ENCODE results near the gene VOPP1. TPM values are rescaled to one million over a fixed set of nuclear protein-coding genes. Genes with fewer than 3 reads are reported as not detected.

VOPP1 gene
- total and polyA plus RNA-seq, 9 of the 15 experiments (the other 6 are each of a cell fraction or from before 2014, with no cell fraction given) = 8.2 to 45.8 (median 31.2) TPM

DNA sequence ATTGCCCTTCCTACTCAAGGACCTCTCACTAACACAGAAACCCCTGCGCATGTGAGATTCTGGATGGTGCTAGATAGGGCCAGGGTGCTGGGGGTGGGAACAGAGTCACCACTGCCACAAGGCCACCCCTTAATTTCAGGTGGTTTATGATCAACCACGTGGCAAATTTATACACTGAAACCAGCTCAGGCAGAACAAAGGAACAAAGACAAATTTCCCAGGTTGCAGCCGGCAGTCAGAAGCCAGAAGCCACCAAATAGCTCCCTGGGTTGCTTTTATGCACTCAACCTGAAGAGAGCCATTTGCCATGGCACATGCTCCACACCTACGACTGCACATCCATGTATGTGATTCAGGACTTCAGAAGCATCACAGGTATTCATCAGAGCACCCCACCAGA, 2.5 kb downstream of the VOPP1 start:
- POLR2A ChIA-PET = interaction anchor here (0.7 kb wide), 2 partner anchors 296 to 337 kb away, joined by 3 read pairs; no protein-coding TSS in a partner anchor
- intact Hi-C loops (cut with micrococcal nuclease) = loop anchor here (5.0 to 10.0 kb wide), 2 partner anchors 202 to 395 kb away; partner anchors contain the start of genes LANCL2 and NIPSNAP2
- BruUV-seq (replicated peaks) = no TSS peak
- Histone ChIP-seq H3K27me3 (ENCODE audit: control insufficient read depth in 2 of 2, insufficient read depth in 2 of 2, low read length in 2 of 2) (no peaks in the 10 kb centered on the region), H3K9me1 (ENCODE audit: control insufficient read depth, insufficient read depth, low read length) (no peaks in the 10 kb centered on the region), H3K27ac (ENCODE audit: extremely low read depth, low read depth, low read length) (no peak overlapping the region), H3K4me1 (replicated peaks in 1 of 2; ENCODE audit: control insufficient read depth in 2 of 2, insufficient read depth in 2 of 2, low read length in 2 of 2) (peaks cover 15 to 35% of the 10 kb centered on the region in 2 experiments), H3K4me2 (ENCODE audit: insufficient read depth, low read length) (no peak overlapping the region), H3K79me2 (ENCODE audit: control insufficient read depth, insufficient read depth, low read length) (peaks cover 63% of the 10 kb centered on the region), H4K20me1 (replicated peaks; ENCODE audit: control insufficient read depth, insufficient read depth, low read length) (peaks cover 11% of the 10 kb centered on the region; the same call in 1 of the 2 replicates), H3K36me3 (ENCODE audit: control insufficient read depth, insufficient read depth, low read length) (no peaks in the 10 kb centered on the region), H3K9ac (ENCODE audit: insufficient read depth in 1 of 2, low read depth in 2 of 2, low read length in 2 of 2) (peak overlapping the region in 1 of 2 experiments; percentile 70; a peak in 1 of 4 replicates), H3K9me3 (replicated peaks; ENCODE audit: control insufficient read depth, insufficient read depth, low read depth, low read length) (no peaks in the 10 kb centered on the region), H3K4me3 (no peak overlapping the region), H2AFZ (ENCODE audit: low read depth, low read length) (no peak overlapping the region)
- ATAC-seq = no peak
- CTCF ChIA-PET (ENCODE audit: low intra/inter-chr PET ratio) = no interaction called here
- TF ChIP-seq SMARCA4 (IDR thresholded peaks at IDR 0.05) (no peak), HINFP (tag; conservative IDR thresholded peaks at IDR 0.05; ENCODE audit: low read depth) (no peak), SLC30A9 (CRISPR knock-in tag; IDR thresholded peaks at IDR 0.05) (no peak), ZNF217 (CRISPR knock-in tag; IDR thresholded peaks at IDR 0.05) (no peak)
- no peak for DNase-seq (ENCODE audit: extremely low read depth in 1 of 4, low spot score in 3 of 4)
- no peak for FAIRE-seq
- in situ Hi-C loops (cut with MboI) = no loop called here
- 63% methylated on average over 4 of the region's 4 CpGs for WGBS (ENCODE audit: insufficient coverage, low coverage, missing lambda C conversion rate)
